GM19468 (cell line): ENCODE data around the gene FUCA2.

Experiments
- ATAC-seq: cut with Tn5 transposase; IDR thresholded peaks from one replicate; pipeline ENCODE4 v1.9.1; 2021; ENCODE audit warnings: mild to moderate bottlenecking, moderate library complexity, moderate number of reproducible peaks; ENCODE audit not compliant: unreplicated experiment; ENCODE audit errors: extremely low read depth

The FUCA2 gene, protein sequence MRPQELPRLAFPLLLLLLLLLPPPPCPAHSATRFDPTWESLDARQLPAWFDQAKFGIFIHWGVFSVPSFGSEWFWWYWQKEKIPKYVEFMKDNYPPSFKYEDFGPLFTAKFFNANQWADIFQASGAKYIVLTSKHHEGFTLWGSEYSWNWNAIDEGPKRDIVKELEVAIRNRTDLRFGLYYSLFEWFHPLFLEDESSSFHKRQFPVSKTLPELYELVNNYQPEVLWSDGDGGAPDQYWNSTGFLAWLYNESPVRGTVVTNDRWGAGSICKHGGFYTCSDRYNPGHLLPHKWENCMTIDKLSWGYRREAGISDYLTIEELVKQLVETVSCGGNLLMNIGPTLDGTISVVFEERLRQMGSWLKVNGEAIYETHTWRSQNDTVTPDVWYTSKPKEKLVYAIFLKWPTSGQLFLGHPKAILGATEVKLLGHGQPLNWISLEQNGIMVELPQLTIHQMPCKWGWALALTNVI

DNA sequence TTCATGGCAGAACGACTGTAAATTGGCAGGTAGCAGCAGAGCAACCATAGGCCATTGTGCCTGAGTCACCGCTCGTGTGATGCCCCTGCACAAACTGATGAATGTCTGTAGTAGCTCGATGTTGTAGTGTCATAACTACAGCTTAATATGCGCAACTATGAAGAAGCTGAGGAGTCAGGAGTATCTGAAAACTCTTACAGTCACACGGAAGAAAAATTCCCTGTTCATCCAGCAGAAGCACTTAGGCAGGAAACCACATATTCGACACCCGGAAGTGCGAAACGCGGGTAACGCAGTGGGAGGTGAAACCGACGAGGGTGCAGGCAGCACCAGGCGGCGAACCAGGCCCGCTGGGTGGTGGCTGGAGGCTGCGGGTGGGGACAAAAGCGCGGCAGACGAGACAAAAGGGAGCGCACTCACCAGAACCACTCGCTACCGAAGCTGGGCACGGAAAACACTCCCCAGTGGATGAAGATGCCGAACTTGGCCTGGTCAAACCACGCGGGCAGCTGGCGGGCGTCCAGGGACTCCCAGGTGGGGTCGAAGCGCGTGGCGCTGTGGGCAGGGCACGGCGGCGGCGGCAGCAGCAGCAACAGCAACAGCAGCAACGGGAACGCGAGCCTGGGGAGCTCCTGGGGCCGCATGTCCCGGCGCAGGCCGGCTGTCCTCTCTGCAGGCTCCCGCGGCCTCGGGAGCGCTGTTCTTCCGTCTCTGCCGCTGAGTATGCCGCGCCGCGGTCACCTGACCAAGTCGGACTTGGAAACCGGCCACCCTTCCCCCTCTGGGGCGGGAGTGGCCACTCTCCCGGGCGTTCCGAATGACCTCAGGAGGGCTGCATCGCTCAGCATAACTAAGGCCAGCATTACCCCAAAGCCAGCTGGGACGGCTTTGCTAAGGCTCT, at the start of gene FUCA2:
Gene FUCA2, minus strand, starts transcription at position 730 of the 901 bp plus-strand sequence. Its CDS starts 86 bp downstream, at position 644.
- ATAC-seq: no peak

- ATAC-seq: no peak
Measured at GRCh38 chr6:143561105-143561704, 49.7 kb upstream of the FUCA2 start.

DNA sequence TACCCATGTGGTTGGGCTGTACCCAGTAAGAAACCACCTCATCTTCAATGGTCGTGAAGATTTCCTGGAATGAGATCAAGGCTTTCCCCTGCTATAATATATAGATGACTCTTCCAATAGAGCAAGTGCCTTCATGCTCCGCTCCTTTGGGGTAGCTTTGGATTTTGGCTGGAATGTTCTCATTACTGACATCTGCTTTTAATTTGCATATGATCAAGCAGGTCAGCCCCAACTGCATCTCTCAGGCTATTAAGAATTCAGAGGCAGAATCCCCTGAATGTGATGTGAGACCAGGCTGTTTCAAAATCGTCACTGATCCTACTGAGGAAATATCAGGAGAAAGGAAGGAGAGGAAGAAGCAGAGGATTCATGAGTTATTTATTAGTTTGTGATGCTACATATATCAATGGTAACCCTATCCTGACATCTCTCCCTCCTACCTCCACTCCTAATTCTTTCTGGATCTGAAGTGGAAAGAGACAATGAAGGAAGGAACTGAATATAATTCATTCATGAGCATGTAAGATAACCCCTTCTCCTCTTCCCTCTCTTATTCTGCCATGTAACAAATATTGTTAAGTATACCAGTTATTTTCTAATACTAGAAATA, 47.6 kb upstream of the FUCA2 start:
- no peak for ATAC-seq

- no peak for ATAC-seq
Measured at GRCh38 chr6:143556529-143556928, 45.0 kb upstream of the FUCA2 start.

DNA sequence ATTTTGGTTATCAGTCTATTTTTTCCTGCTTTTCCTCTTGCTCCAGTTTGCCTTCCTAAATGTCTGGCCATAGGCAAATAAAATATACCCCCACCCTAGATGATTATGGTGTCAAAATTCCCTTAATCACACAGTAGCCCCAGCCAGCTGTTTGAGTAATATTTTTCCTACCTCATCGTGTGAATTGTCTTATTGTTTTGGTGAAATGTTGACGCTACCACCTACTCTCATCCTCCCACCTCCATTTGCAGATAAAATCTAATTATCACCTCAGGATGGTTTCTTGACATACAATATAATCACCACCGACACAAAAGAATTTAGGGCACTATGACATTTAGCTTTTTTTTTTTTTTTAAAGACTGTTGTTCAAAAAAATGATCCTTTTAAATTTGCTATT, 44.1 kb upstream of the FUCA2 start:
- no peak for ATAC-seq

GRCh38 chr6:143555071-143555492, 43.6 kb upstream of the FUCA2 start:
- ATAC-seq: no peak

DNA sequence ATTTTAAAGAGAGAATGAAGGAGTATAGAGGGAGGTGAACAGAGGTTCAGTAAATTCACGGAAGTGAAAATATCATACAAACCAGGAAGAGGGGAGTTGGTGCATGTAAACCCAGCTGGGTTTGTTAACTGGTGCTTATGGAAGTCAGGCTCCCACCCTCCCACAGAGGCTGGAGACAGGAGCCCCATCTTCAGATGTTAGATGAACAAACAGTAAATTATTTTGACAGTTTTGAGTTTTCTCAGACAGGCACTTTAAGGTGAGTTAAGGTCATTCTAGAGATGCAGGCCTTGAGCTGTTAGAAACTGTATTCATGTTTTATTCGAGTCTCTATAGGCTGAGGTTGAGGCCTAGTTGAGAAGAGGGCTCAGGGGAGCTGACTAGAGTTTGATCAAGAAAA, 41.8 kb upstream of the FUCA2 start:
- no peak for ATAC-seq

GRCh38 chr6:143549949-143550268, 38.4 kb upstream of the FUCA2 start:
- no peak for ATAC-seq

DNA sequence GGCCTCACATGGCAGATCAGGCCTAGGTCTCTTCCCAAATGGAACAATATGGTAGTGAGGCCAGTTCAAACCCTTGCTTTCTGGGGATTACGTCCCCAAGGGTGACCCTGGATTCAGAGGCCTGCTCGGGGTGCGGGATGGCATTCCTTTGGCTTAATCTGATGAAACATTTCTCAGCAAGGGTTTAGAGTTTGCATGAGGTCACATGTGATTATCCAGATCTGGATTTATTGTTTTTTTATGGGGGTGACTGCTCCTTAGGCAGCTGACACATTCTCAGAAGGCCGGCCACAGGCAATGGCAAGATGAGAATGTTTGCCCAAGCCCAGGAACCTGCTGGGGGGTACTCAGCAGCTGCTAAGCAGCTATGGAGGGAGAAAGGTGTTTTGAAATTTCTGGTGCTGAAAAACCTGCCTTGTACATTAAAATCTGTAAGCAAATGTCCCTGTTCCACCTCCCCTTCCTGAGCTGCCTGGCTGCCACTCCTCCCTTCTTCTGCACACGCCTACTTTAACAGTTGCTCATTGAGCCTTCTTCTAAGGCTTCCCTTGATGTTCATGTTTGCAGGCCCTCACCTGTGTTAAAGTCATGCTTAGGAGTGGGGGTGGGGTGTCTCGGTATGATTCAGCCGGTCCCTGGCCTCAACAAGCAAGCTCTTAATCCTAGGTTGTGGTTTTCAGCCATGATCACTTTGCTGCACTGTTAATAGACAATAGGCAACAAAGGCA, 37.9 kb upstream of the FUCA2 start:
- no peak for ATAC-seq

DNA sequence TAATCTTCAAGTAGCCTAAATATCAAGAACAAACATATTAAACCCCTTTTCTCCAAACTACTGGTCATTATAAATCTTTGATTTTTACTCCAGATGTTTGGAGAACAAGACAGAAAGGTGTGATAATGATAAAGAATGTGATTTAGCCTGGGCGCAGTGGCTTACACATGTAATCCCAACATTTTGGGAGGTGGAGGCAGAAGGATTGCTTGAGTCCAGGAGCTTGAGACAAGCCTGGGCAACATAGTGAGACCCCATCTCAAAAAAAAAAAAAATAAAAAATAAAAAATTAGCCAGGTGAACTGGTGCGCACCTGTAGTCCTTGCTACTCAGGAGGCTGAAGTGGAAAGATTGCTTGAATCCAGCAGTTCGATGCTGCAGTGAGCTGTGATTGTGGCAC, 35.1 kb upstream of the FUCA2 start:
- no peak for ATAC-seq

- no peak for ATAC-seq
Measured at GRCh38 chr6:143545976-143546547, 34.5 kb upstream of the FUCA2 start.

DNA sequence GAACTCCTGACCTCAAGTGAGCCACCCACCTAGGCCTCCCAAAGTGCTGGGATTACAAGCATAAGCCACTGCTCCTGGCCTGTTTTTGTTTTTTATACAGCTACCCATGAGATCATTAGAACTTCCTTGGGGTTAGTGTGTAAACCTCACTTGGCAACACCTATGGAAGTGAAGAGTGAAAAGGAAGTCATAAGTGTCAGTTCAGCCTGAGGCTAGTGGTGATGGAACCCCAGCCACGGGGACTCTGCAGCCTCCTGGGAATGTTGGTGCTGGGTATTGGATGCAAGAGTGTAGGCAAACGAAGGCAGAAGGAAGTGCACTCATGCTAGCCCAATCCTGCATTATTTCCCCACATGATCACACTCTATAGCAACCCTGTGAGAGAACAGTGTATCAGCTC, 33.6 kb upstream of the FUCA2 start:
- ATAC-seq: no peak

DNA sequence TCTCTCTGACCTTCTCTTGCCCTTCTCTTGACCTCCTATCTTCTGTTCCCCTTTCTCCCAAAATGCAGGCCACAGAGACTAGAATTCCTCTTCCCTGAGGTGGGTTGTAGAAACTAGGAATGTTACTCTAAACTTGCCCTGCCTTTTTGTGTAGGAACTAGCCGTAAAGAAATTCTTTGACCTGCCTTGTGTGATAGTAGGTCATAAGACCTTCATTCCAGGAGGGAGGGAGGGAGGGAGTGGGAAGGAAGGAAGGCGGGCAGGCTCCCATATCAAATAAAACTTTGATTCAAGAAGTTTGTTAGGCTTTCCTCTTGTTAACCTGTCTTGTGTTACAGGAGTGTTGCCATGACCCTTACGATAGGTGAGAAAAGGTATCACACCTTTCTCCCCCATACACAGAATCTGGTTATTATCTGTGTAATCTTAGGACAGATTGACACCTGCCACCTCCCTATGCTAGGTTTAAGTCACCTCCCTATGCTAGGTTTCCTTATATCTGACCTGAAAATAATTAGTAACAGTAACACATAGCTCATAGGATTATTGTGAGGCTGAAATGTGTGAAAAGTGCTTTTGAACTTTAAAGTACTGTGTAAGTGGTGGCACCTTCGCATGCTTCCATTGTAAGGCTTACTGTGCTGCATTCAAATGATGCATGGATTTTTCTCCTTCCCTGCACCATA, 32.6 kb upstream of the FUCA2 start:
- ATAC-seq: no peak

- no peak for ATAC-seq
Measured at GRCh38 chr6:143543435-143543834, 31.9 kb upstream of the FUCA2 start.

- ATAC-seq: no peak
Measured at GRCh38 chr6:143542888-143543287, 31.4 kb upstream of the FUCA2 start.

GRCh38 chr6:143540192-143540591, 28.7 kb upstream of the FUCA2 start:
- no peak for ATAC-seq

DNA sequence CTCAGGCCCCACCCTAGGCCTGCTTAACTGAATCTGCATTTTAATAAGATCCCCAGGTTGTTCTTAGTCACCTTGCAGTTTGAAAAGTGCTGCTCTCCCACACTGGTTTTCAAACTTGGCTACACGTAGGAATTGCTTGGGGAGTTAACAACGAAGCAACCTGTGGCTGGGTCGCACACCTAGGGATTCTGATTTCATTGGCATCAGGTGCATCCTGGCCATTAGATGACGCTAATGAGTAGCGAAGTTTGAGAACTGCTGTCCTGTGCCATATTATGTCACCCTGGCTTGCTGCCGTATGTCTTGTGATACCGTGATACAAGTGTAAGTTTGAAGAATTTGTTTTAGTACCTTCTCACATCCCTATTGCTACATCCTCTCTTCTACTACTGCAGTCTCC, 28.2 kb upstream of the FUCA2 start:
- ATAC-seq: no peak

- ATAC-seq: no peak
Measured at GRCh38 chr6:143539106-143539505, 27.6 kb upstream of the FUCA2 start.

DNA sequence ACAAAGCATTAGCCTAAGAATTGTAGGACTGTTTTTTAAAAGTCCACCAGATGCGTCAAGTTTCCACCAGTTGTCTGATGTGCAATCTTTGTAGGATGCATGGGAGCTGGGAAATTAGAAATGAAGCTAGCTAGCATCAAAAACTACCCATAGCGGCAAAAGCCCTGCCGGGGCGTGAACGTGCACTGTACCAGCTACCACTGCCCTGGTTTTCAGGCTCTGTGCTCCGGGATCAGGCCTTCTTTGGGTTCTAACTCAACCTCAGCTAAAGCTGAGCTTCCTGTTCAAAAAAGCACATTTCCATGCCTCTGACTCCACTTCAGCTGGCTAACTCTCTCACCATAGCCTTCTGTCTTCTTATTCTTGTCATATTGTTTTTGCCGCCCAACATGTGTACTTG, 26.9 kb upstream of the FUCA2 start:
- no peak for ATAC-seq
